22Rv1 (cell line): ENCODE data around the gene ZBBX.

Experiments
- ZFX ChIP-seq: fragments of 450-650 bp; IDR thresholded peaks from 2 replicates; pipeline ENCODE4 v1.6.1; 2017; ENCODE audit warnings: antibody characterized with exemption, borderline replicate concordance
- TF ChIP-seq, protein P1 (sequence below): fragments of 450-650 bp; IDR thresholded peaks from 2 replicates; pipeline ENCODE4 v1.5.1; 2017; ENCODE audit warnings: mild to moderate bottlenecking

DNA sequence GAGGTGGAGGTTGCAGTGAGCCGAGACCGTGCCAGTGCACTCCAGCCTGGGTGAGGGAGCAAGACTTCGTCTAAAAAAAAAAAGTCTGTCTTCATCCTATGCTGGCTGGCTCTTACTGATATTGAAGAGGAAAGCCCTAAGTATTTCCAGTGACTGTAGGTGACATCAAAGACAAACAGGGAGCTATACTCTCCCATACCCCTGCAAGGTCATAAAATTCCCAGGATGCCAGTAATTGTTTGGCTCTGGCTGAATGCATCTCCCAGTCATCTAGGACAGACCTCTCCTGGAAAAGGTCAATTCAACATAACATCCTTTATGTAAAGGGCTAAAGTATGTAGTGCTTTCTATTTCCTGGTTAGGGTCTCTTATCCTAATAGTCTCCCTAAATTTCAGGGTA is 8.0 kb downstream of the ZBBX start:
- TF ChIP-seq, protein P1, sequence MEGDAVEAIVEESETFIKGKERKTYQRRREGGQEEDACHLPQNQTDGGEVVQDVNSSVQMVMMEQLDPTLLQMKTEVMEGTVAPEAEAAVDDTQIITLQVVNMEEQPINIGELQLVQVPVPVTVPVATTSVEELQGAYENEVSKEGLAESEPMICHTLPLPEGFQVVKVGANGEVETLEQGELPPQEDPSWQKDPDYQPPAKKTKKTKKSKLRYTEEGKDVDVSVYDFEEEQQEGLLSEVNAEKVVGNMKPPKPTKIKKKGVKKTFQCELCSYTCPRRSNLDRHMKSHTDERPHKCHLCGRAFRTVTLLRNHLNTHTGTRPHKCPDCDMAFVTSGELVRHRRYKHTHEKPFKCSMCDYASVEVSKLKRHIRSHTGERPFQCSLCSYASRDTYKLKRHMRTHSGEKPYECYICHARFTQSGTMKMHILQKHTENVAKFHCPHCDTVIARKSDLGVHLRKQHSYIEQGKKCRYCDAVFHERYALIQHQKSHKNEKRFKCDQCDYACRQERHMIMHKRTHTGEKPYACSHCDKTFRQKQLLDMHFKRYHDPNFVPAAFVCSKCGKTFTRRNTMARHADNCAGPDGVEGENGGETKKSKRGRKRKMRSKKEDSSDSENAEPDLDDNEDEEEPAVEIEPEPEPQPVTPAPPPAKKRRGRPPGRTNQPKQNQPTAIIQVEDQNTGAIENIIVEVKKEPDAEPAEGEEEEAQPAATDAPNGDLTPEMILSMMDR: no peak
- no peak for TF ChIP-seq ZFX
